GM12891 (cell line): Measurements from ENCODE around the gene TRDN. TPM values are rescaled to one million over a fixed set of nuclear protein-coding genes. Genes with fewer than 3 reads are reported as not detected.

Experiments used
- DNase-seq: peaks from one replicate; pipeline ENCODE4 v3.0.0; 2011; ENCODE audit warnings: low spot score; ENCODE audit not compliant: insufficient read length
- FAIRE-seq: peaks from 2 replicates; lab custom pipeline; 2011; peaks lifted over from hg19 to GRCh38; lab: Jason Lieb, UNC
- PAX5 ChIP-seq: IDR thresholded peaks from 2 replicates; pipeline ENCODE4 v1.6.1; 2011; ENCODE audit warnings: low read length, moderate library complexity, mild to moderate bottlenecking; ENCODE audit not compliant: insufficient read depth, severe bottlenecking
- POLR2A ChIP-seq: IDR thresholded peaks from 2 replicates; pipeline ENCODE4 v1.6.1; 2011; ENCODE audit warnings: low read depth, low read length, control low read depth
- POLR2AphosphoS5 ChIP-seq: IDR thresholded peaks from 2 replicates; pipeline ENCODE4 v1.6.1; 2011; ENCODE audit warnings: low read depth, low read length, control low read depth
- POU2F2 ChIP-seq: IDR thresholded peaks from 2 replicates; pipeline ENCODE4 v1.6.1; 2011; ENCODE audit warnings: low read depth, mild to moderate bottlenecking, control low read depth, low read length, moderate library complexity
- SPI1 ChIP-seq: IDR thresholded peaks from 2 replicates; pipeline ENCODE4 v1.6.1; 2011; ENCODE audit warnings: low read depth, low read length, control low read depth
- TAF1 ChIP-seq: IDR thresholded peaks from 2 replicates; pipeline ENCODE4 v1.6.1; 2011; ENCODE audit warnings: low read depth, low read length, control low read depth
- polyA plus RNA-seq: library from polyadenylated mRNA; unstranded; fragments of >200 nt; gene quantifications from one replicate; pipeline ENCODE4 v1.2.1, GENCODE V29; 2012; ENCODE audit warnings: low read depth, missing spikeins, inconsistent platforms; ENCODE audit not compliant: missing spikeins

Gene TRDN
- not detected for polyA plus RNA-seq

GRCh38 chr6:123636782-123637181 is at the start of gene TRDN:
TSS of gene TRDN (minus strand) at chr6:123636950. CDS start at chr6:123636775, 175 bp downstream.
- no peak for FAIRE-seq
- no peak for DNase-seq

GRCh38 chr6:123681957-123682462 is 45.3 kb upstream of the TRDN start:
- no peak for TF ChIP-seq TAF1
- no peak for TF ChIP-seq SPI1
- TF ChIP-seq POLR2AphosphoS5: no peak
- TF ChIP-seq POU2F2: no peak
- TF ChIP-seq PAX5: no peak
- TF ChIP-seq POLR2A: no peak
- no peak for FAIRE-seq

More at GRCh38 chr6:123636782-123637181, at the start of gene TRDN:
- TF ChIP-seq POU2F2 (no peak), POLR2A (no peak), PAX5 (no peak), SPI1 (no peak), TAF1 (no peak), POLR2AphosphoS5 (no peak)

GRCh38 chr6:123677897-123678296 is 41.1 kb upstream of the TRDN start:
- DNase-seq (no peak), FAIRE-seq (no peak)
- TF ChIP-seq SPI1 (no peak), TAF1 (no peak), POU2F2 (no peak), POLR2AphosphoS5 (no peak)

More at GRCh38 chr6:123681957-123682462, 45.3 kb upstream of the TRDN start:
- DNase-seq: no peak

GRCh38 chr6:123676793-123677192 is 40.0 kb upstream of the TRDN start:
- no peak for TF ChIP-seq SPI1
- TF ChIP-seq TAF1: no peak
- no peak for TF ChIP-seq POLR2AphosphoS5
- no peak for TF ChIP-seq PAX5
- no peak for TF ChIP-seq POLR2A
- no peak for TF ChIP-seq POU2F2
- DNase-seq (no peak), FAIRE-seq (no peak)

- FAIRE-seq: no peak
- TF ChIP-seq SPI1 (no peak), POLR2A (no peak), POLR2AphosphoS5 (no peak), PAX5 (no peak), POU2F2 (no peak), TAF1 (no peak)
Measured at GRCh38 chr6:123668965-123669591, 32.3 kb upstream of the TRDN start.

GRCh38 chr6:123668063-123668462 is 31.3 kb upstream of the TRDN start:
- no peak for FAIRE-seq
- DNase-seq: no peak
- TF ChIP-seq PAX5 (no peak), SPI1 (no peak), TAF1 (no peak), POLR2AphosphoS5 (no peak), POU2F2 (no peak), POLR2A (no peak)

More at GRCh38 chr6:123668965-123669591, 32.3 kb upstream of the TRDN start:
- no peak for DNase-seq

GRCh38 chr6:123663436-123663835 is 26.7 kb upstream of the TRDN start:
- no peak for FAIRE-seq
- TF ChIP-seq SPI1: no peak
- no peak for TF ChIP-seq PAX5
- TF ChIP-seq TAF1: no peak
- no peak for TF ChIP-seq POLR2A
- TF ChIP-seq POLR2AphosphoS5: no peak
- no peak for TF ChIP-seq POU2F2
- no peak for DNase-seq

GRCh38 chr6:123662757-123663156 is 26.0 kb upstream of the TRDN start:
- no peak for TF ChIP-seq PAX5
- FAIRE-seq (no peak), DNase-seq (no peak)

- no peak for DNase-seq
- no peak for TF ChIP-seq SPI1
- TF ChIP-seq TAF1: no peak
- no peak for TF ChIP-seq POLR2A
- TF ChIP-seq POU2F2: no peak
- no peak for TF ChIP-seq POLR2AphosphoS5
- no peak for TF ChIP-seq PAX5
- FAIRE-seq: no peak
Measured at GRCh38 chr6:123661105-123661891, 24.5 kb upstream of the TRDN start.
